ENCODE results near the gene FSTL5.

Gene FSTL5

DNA sequence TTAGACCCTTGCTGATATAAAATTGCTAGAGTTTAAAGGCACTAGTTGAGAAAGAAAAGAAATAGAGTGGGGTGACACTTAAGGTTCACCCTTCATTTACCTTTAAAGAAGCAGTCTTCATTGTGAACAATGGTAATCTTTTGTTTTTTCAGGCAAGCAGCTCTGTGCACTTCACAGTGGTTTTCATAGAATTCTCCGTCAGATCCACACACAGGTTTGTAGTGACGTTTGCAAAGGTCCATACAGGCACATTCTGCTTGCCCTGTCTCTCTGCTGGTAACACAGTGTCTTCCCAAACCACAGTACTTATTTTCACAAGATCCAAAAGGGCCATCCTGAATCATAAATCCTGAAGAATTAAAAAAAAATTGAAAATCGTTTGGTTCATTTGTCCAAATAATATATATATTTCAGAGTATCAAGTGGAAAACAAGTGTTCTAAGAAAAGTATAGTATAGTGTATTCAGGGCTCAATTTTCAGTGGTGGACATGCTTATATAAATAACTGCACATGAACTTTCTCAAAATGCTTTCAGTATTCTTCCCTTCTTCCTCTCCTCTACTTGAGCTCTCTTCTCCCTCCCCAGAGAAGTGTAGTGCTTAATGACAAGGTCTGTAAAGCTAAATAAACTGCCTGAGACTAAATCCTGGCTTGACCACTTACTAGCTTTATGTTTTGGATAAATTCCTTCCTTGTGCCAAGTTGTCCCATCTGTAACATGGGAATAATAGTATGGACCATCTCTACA is 243.3 kb downstream of the FSTL5 start:
- H3K4me3 ChIP-seq = no peak overlapping the region
- DNase-seq (ENCODE audit: low spot score) = no peak
- TF ChIP-seq, protein P1, sequence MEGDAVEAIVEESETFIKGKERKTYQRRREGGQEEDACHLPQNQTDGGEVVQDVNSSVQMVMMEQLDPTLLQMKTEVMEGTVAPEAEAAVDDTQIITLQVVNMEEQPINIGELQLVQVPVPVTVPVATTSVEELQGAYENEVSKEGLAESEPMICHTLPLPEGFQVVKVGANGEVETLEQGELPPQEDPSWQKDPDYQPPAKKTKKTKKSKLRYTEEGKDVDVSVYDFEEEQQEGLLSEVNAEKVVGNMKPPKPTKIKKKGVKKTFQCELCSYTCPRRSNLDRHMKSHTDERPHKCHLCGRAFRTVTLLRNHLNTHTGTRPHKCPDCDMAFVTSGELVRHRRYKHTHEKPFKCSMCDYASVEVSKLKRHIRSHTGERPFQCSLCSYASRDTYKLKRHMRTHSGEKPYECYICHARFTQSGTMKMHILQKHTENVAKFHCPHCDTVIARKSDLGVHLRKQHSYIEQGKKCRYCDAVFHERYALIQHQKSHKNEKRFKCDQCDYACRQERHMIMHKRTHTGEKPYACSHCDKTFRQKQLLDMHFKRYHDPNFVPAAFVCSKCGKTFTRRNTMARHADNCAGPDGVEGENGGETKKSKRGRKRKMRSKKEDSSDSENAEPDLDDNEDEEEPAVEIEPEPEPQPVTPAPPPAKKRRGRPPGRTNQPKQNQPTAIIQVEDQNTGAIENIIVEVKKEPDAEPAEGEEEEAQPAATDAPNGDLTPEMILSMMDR (IDR thresholded peaks at IDR 0.05) = no peak
- no peak overlapping the region for H3K27ac ChIP-seq

DNA sequence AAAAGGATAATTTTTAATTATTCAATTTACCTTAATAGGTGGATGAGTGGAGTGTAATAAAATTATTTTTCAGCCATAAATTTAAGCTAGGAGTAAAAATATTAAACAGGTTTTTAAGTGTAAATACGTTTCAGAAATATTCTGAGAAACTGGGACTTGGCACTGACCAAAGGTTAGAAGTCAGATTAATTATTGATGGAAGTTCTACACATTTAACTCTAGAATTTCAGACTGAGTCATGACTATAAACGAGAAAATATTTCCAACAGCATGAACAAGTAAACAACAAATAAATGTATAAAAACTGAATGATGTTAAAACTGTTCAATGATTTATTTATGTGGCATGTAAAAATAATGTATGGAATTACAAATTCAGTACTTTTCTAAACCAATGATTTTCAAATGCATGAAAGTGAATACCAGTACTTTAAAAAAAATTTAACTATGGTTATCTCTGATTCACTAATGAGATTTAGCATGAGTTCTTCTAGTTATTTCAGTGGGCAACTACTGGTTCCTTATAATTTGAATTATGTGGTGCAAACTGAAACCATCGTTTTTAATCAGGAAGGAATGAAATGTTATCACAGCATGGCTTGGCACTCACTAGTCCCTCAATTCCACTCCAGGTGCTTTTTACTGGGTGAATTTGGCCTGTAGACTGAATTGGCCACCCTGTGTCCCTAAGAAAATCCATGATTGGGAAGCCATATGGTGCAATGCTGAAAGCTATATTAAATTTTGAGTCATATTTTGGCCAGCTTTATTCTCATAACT is 244.2 kb downstream of the FSTL5 start:
- TF ChIP-seq, protein P1 (IDR thresholded peaks at IDR 0.05) = no peak
- no peak for DNase-seq (ENCODE audit: low spot score)
- Histone ChIP-seq H3K4me3 (no peak overlapping the region), H3K27ac (no peak overlapping the region)

DNA sequence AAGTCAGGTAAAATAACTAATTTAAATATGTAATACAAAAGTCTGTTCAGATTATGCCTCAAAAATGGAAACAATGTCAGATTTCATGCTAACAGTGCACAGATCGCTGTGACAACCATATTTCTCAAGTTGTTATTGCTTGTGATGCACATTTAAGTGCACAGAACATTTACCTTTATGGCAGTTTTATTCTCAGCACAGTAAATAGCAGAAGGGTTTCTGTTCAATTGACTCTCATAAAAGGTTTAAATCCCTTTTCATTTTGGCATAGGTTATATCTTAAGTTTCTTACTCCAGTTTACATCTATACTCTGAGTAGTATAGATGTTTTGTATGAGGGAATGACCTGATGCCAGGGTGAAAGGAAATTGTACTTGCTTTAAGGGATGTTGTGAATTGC is 247.8 kb downstream of the FSTL5 start:
- no peak overlapping the region for H3K4me3 ChIP-seq
- no peak overlapping the region for H3K27ac ChIP-seq
- no peak for DNase-seq (ENCODE audit: low spot score)
- TF ChIP-seq, protein P1 (IDR thresholded peaks at IDR 0.05) = no peak

DNA sequence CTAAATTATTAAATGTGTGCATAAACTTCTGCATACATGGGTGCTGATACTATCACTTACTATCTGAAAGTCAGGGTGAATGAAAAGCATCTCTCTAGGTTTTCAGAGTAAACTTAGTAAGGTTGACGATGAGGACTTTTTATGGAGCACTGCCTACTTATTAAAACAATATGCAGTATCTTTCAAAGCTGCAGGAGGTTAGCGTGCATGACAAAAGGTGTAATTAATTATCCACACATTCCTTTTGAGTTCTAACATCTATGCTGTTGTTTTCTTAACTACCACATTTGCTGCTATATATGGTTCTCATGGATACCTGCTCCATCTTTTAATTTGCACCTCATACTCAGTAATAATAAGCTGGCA is 256.2 kb downstream of the FSTL5 start:
- DNase-seq (ENCODE audit: low spot score) = no peak
- no peak overlapping the region for H3K4me3 ChIP-seq
- TF ChIP-seq, protein P1 (IDR thresholded peaks at IDR 0.05) = no peak
- H3K27ac ChIP-seq = no peak overlapping the region

DNA sequence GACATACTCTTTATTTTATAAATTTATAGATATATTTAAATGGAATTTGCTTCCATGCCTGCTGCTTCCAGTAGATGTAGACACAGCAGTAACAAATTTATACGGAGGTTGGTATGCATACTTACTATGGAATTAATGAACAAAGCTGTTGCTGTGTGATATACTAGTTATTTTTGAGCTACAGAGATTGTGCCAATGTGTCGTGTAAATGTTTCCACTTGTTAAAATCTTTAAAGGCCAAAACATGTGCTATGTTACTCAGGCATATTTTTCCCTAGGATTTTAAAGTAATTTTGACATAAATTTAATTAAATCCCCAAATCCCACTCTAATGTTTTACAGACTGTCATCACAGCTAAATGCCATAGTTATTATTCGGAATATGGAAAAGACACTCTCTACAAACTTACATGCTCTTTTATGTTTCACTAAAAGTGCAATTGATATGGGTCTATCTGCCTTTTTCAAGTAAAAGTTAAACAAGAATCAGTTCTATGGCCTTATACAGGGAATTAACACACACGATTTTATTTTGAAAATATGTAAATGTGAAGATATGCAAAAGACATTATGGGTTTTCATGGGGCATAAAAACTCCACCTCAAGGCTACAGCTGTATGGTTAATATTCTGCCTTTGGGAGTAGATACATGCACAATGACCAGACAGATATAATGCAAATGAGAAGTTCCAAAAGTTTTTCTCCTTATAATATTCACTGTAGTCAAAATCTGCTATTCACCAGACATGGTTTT is 256.8 kb downstream of the FSTL5 start:
- H3K4me3 ChIP-seq = no peak overlapping the region
- TF ChIP-seq, protein P1 (IDR thresholded peaks at IDR 0.05) = no peak
- no peak overlapping the region for H3K27ac ChIP-seq
- DNase-seq (ENCODE audit: low spot score) = no peak

DNA sequence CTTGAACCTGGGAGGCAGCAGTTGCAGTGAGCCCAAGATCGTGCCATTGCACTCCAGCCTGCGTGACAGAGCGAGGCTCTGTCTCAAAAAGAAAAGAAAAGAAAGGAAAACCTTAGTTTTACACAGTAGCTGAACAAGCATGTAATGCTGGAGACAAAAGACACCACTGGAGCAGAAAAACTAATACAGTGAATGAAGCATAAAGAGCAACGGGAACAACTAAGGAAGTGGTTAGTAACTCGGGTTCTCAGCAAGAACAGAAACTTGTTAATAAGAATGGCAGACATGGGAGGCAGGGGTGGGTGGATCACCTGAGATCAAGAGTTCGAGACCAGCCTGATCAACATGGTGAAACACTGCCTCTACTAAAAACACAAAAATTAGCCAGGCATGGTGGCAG is 263.7 kb downstream of the FSTL5 start:
- DNase-seq (ENCODE audit: low spot score) = no peak
- no peak overlapping the region for H3K4me3 ChIP-seq

More for the DNA sequence above, 263.7 kb downstream of the FSTL5 start:
- H3K27ac ChIP-seq = no peak overlapping the region
- TF ChIP-seq, protein P1 (IDR thresholded peaks at IDR 0.05) = no peak

Data from coronary artery (tissue), 2 donors.